AG09309 (cell line): ENCODE data around the gene PVALEF.

Experiments
- DNase-seq: peaks from one replicate; pipeline ENCODE4 v3.0.0-alpha.2; 2010; ENCODE audit warnings: low read depth
- H3K4me3 ChIP-seq: 2 replicates; pipeline ENCODE4 v1.5.1; 2011; ENCODE audit warnings: mild to moderate bottlenecking, low read depth, low read length, moderate library complexity; ENCODE audit not compliant: control insufficient read depth
- CTCF ChIP-seq: IDR thresholded peaks from 2 replicates; pipeline ENCODE4 v1.5.1; 2011; ENCODE audit warnings: mild to moderate bottlenecking, low read depth, low read length, inconsistent platforms; ENCODE audit not compliant: insufficient read depth, control insufficient read depth; ENCODE audit errors: missing control alignments

Gene PVALEF

GRCh38 chr17:81181811-81182185 is 16.5 kb downstream of the PVALEF start:
- TF ChIP-seq CTCF, result no peak
- H3K4me3 ChIP-seq, result no peak overlapping the region
- no peak for DNase-seq

GRCh38 chr17:81182596-81182995 is 17.3 kb downstream of the PVALEF start:
- DNase-seq, result no peak
- no peak overlapping the region for H3K4me3 ChIP-seq
- no peak for TF ChIP-seq CTCF

DNA sequence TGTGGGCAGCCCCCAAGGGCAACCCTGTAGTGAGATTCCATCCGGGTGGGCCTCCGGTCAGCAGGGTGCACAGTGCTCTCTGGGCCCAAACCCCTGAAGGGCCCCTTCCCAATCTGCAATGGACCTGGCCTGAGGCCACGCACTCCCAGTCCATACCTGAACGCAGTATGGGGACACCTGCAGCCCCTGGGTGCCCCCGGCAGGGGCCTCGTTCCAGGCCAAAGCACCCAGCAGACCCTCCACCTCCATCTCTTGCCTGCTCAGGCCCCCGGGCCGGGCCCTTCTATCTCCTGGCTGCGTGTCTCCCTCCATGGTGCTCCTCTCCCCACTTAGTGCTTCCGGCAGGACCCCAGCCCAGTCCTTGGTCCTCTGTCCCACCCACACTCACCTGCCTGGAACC is 18.0 kb downstream of the PVALEF start:
- no peak for DNase-seq
- H3K4me3 ChIP-seq, result no peak overlapping the region
- TF ChIP-seq CTCF, result no peak

DNA sequence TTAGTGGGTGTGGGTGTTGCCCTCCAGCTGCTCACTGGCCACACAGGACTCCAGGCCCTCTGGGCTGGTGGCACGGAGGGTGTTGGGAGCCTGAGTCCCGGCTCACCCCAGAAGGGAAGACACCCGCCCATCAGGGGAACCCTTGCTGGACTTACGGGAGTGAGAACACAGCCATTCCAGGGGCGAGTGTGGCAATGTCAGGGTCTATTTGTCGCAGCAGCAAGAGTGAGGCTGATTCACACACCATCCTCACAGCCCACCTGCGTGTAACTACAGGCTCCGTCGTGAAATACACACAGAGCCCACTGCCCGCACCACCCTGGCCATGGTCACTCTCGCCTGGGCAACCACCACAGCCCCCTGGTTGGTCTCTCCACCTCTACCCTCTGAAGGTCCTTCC is 18.5 kb downstream of the PVALEF start:
- no peak overlapping the region for H3K4me3 ChIP-seq
- no peak for TF ChIP-seq CTCF
- no peak for DNase-seq

- TF ChIP-seq CTCF, result no peak
- no peak for DNase-seq
- H3K4me3 ChIP-seq, result no peak overlapping the region
Observed at GRCh38 chr17:81184555-81184954, 19.2 kb downstream of the PVALEF start.

- H3K4me3 ChIP-seq, result no peak overlapping the region
- TF ChIP-seq CTCF, result no peak
- DNase-seq, result no peak
Observed at GRCh38 chr17:81186203-81186602, 20.9 kb downstream of the PVALEF start.

DNA sequence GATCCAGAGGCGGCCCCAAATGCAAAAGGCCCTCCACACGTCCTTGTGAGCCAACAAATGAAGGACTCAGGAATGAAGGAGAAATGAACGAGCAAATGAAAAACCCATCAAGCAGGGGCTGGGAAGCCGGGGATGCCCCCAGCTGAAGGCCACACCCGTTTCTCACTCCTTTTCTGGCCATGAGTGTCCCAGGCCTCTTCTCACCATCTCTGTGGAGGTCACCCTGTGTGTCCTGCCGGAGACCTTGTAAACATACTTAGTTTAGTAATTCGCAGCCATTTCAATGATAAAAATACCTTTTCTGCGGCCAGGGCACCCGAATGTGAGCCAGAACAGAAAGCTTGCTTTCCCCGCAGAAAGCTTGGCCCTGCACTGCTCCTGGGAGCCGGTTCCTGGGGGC is 21.8 kb downstream of the PVALEF start:
- no peak for TF ChIP-seq CTCF
- H3K4me3 ChIP-seq, result no peak overlapping the region
- DNase-seq, result no peak
